H1 (cell line): ENCODE results near the gene PRMT3. TPM values are rescaled to one million over a fixed set of nuclear protein-coding genes. Genes with fewer than 3 reads are reported as not detected.

ENCODE experiments used
- ATF3 ChIP-seq: IDR thresholded peaks from 2 replicates; pipeline ENCODE4 v1.6.1; 2011; ENCODE audit warnings: low read depth, mild to moderate bottlenecking, low read length; ENCODE audit not compliant: insufficient read depth
- CHD7 ChIP-seq: fragments of 300-600 bp; sonication (generic); IDR thresholded peaks from 2 replicates; pipeline ENCODE4 v1.7.1; 2012; ENCODE audit warnings: low read length, moderate library complexity, mild to moderate bottlenecking, inconsistent platforms; ENCODE audit not compliant: insufficient replicate concordance
- GABPA ChIP-seq: IDR thresholded peaks from 2 replicates; pipeline ENCODE4 v1.6.1; 2011; ENCODE audit warnings: mild to moderate bottlenecking, low read length, moderate library complexity, borderline replicate concordance; ENCODE audit not compliant: insufficient read depth
- KDM1A ChIP-seq: fragments of 200-600, 300-600 bp; sonication (generic); IDR thresholded peaks from 2 replicates; pipeline ENCODE4 v1.7.1; 2016; ENCODE audit warnings: mild to moderate bottlenecking, low read length, borderline replicate concordance
- KDM4A ChIP-seq: IDR thresholded peaks from one replicate; pipeline ENCODE4 v1.7.1; 2012; ENCODE audit warnings: low read depth, mild to moderate bottlenecking, moderate library complexity, low read length, inconsistent platforms; ENCODE audit not compliant: severe bottlenecking
- PHF8 ChIP-seq: fragments of 200-600 bp; sonication (generic); conservative IDR thresholded peaks from 2 replicates; pipeline ENCODE4 v1.7.1; 2012; ENCODE audit warnings: low read depth, mild to moderate bottlenecking, inconsistent platforms, low read length, moderate library complexity
- SIRT6 ChIP-seq: IDR thresholded peaks from one replicate; pipeline ENCODE4 v1.7.1; 2012; ENCODE audit warnings: low read length, inconsistent platforms
- SP4 ChIP-seq: IDR thresholded peaks from 2 replicates; pipeline ENCODE4 v1.6.1; 2012; ENCODE audit warnings: low read length, inconsistent platforms
- SUZ12 ChIP-seq: fragments of 200-600 bp; sonication (generic); IDR thresholded peaks from 2 replicates; pipeline ENCODE4 v1.6.1; 2012; ENCODE audit warnings: mild to moderate bottlenecking, inconsistent platforms, low read length, moderate library complexity, mixed read lengths
- polyA plus RNA-seq, 7 experiments: library from polyadenylated mRNA; depleted of rRNA in 3 of 7; stranded (reverse) in 5 of 7; unstranded in 2 of 7; fragments of >200 nt in 5 of 7; fragments of 200-250 nt in 2 of 7; gene quantifications; 1 replicate in 5 of 7; 2 replicates in 1 of 7; 4 replicates in 1 of 7; pipeline versions ENCODE4 v1.2.1 to v1.2.3, GENCODE V29; 2011 to 2013; ENCODE audit warnings: missing spikeins in 2 of 7, mixed read lengths in 2 of 7
- total RNA-seq: library from RNA; stranded (reverse); fragmentation: NEBNext Ultra II Directional; extraction: Animal tissue kit (Norgen Biotek cat#: 25700); gene quantifications from 2 replicates; pipeline ENCODE4 v1.2.1, GENCODE V29; 2021

Gene PRMT3
- total and polyA plus RNA-seq, 2 of the 8 experiments (the other 6 are each of a cell fraction or from before 2014, with no cell fraction given), result 11.2 to 26.5 TPM

DNA sequence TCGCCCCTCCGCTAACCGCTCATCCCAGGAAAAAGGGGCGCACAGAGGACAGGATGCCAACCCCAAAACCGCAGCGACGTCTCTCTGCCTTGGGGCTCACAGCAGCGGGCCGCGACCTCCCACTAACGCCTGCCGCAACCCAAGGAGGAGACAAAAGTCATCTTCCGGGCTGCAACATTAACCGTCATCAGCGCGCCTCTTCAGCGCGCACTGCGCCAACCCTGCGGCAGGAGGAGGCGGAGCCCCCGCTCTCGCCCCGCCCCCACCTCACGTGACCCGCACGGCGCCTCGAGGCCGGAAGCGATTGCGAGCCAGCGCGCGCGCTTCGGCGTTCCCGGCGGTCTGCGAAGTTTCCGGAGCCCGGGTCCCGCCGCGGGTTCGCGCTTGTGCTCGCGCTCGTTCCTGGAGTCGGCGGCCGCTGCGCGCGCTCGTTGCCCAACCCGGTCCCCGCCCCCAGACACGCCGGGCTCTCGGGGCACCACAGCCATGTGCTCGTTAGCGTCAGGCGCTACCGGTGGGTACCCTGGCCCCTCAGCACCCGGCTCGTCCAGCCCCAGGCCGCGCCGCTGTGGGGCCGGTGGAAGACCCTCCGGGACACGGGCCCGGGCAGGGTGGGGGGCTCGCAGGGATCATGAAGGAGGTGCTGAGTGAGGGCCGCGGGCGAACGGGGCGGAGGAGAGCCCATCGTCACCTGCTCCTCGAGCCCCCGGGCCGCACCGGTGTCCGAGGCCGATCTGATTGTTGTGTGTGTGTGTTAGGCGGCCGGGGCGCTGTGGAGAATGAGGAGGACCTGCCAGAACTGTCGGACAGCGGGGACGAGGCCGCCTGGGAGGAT, at the start of gene PRMT3 (continued):
- TF ChIP-seq GABPA, result no peak
- TF ChIP-seq SUZ12, result no peak
- no peak for TF ChIP-seq KDM1A
- TF ChIP-seq CHD7, result no peak
- TF ChIP-seq SP4, result peak; percentile 83; the same call in 1 of the 2 replicates
- peak; percentile 94 for TF ChIP-seq PHF8
- TF ChIP-seq KDM4A, result peak; percentile 85
- peak; percentile 74 for TF ChIP-seq ATF3
- TF ChIP-seq SIRT6, result no peak
